ENCODE data around the gene NFIC. TPM values are rescaled to one million over a fixed set of nuclear protein-coding genes. Genes with fewer than 3 reads are reported as not detected.

Gene NFIC
- total RNA-seq, 4 donors from 2014 or later, result 125 to 285 (median 155) TPM

DNA sequence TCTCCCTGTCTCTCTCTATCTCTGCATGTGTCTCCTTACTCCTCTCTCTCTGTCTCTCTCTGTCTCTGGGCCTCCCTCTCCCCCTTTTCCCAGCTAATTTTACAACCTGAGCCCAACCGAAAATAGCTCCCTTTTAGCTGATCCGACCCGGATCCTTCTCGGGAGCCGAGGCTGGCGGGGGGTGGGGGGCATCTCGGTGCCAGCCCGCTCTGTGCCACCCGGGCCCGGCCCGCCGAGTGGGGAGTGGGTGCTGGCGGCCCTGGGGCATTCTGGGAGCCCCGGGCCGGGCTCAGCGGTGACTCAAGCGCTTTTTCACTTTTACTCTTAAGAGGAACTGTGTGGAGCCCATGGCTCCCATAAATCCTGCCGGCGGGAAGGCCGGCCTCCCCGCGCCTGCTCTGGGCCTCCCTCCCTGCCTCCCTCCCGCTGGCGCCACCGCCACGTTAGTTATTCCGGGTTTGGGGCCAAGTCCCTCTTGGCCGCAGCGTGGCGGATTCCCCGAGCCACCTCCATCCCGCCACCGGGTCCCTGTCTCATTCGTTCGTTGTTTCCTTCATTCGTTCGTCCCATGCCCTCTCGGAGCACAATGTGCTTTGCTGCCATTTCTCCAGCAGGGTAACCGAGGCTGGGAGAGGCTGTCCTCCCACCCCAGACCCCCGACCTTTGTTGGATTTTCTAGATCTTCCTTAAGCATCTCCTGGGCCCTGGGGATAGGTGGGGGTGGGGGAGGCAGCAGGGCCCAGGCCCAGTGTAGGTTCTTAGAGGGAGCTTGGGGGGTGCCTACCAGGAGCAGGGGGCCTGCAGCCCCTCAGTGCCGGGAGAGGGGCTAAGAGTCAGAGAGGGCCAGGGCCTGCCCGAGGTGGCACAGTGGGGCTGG, 3.2 kb downstream of the NFIC start:
- Histone ChIP-seq H3K9me3 (no peaks in the 10 kb centered on the region), H3K27ac (peak overlapping the region; percentile 98 to 100 (median 100)), H3K36me3 (no peaks in the 10 kb centered on the region), H3K4me1 (peaks cover 0 to 79% (median 33%) of the 10 kb centered on the region in 3 donors), H3K27me3 (no peaks in the 10 kb centered on the region), H3K4me3 (peak overlapping the region; percentile 85 to 94)
- 0 to 4% methylated on average over 8 to 17 of the region's 42 CpGs for WGBS, 2 donors (ENCODE audit: low coverage in 1 of 2)
- peak; percentile 27 for ATAC-seq
- peak; percentile 68 for TF ChIP-seq POLR2AphosphoS5 (IDR thresholded peaks at IDR 0.05)
- TF ChIP-seq EP300 (IDR thresholded peaks at IDR 0.05), result no peak
- TF ChIP-seq, protein P1, sequence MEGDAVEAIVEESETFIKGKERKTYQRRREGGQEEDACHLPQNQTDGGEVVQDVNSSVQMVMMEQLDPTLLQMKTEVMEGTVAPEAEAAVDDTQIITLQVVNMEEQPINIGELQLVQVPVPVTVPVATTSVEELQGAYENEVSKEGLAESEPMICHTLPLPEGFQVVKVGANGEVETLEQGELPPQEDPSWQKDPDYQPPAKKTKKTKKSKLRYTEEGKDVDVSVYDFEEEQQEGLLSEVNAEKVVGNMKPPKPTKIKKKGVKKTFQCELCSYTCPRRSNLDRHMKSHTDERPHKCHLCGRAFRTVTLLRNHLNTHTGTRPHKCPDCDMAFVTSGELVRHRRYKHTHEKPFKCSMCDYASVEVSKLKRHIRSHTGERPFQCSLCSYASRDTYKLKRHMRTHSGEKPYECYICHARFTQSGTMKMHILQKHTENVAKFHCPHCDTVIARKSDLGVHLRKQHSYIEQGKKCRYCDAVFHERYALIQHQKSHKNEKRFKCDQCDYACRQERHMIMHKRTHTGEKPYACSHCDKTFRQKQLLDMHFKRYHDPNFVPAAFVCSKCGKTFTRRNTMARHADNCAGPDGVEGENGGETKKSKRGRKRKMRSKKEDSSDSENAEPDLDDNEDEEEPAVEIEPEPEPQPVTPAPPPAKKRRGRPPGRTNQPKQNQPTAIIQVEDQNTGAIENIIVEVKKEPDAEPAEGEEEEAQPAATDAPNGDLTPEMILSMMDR (IDR thresholded peaks at IDR 0.05), result peak in 2 of 4 experiments; percentile 5 to 21
- peak; percentile 39 to 77 for TF ChIP-seq POLR2A (IDR thresholded peaks at IDR 0.05)

DNA sequence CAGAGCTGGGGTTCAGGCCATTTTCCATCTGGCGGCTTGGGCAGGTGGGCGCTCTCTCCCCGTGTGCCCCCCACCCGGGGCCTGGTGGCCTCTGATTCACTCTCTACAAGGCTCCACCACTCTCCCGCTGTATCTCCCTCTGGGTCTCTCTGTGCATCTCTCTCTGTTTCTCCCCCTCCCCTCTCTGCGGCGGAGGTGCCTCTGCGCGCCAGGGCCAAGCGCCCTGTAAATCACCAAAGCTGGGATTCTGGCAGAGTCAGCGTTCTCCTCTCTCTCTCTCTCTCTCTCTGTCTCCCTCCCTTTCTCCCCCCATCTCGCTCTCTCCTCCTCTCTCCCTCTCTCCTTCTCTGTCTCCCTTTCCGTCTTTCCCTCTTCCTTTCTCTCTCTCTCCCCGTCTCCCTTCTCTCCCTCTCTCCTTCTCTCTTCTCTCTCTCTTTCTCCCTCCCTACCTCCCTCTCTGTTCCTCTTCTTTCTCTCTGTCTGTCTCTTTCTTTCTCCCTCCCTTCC, 3.9 kb downstream of the NFIC start:
- Histone ChIP-seq H3K4me1 (peaks cover 0 to 79% (median 35%) of the 10 kb centered on the region in 3 donors), H3K4me3 (peak overlapping the region; percentile 85 to 94), H3K27me3 (no peaks in the 10 kb centered on the region), H3K36me3 (no peaks in the 10 kb centered on the region), H3K9me3 (no peaks in the 10 kb centered on the region), H3K27ac (peak overlapping the region; percentile 98 to 100 (median 100))
- no peak for ATAC-seq
- TF ChIP-seq POLR2AphosphoS5 (IDR thresholded peaks at IDR 0.05), result peak; percentile 22
- TF ChIP-seq, protein P1 (IDR thresholded peaks at IDR 0.05), result no peak
- TF ChIP-seq EP300 (IDR thresholded peaks at IDR 0.05), result no peak
- no peak for TF ChIP-seq POLR2A (IDR thresholded peaks at IDR 0.05)
- 7 to 8% methylated on average over 8 to 11 of the region's 14 CpGs for WGBS, 2 donors (ENCODE audit: low coverage in 1 of 2)

DNA sequence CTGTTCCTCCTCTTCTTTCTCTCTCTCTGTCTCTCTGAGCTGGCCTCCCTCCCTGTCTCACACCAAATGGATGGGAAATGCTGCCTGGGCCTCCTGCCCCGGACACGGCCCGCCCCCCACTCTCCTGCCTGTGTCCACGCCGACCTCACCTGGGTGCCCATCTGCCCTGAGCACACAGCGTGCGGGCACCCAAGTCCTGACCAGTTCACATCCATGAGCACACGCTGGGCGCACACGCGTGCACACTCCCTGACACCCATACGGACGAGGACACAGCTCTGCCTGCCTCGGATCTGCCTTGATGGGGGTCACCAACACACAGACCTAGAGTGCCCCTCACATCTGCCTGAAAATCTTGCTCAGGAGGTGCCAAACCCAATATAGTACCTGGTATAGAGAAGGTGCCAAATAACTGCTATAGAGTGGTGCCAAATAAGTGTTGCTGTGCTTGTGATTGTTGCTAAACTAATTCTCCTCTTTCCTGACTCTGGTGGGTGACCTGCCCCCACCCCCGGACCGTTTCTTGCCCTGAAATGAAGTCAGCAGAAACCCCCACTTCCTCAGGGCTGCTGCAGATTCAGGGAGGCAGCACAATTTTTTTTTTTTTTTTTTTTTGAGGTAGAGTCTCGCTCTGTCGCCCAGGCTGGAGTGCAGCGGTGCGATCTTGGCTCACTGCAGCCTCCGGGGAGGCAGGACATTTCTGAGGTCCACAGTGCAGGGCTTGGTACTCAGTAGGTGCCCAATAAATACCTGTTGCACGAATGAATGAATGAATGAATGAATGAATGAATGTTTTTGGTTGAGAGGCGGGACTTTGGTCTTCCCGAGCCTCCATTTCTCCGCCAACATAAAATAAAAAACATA, 4.6 kb downstream of the NFIC start:
- H3K4me1 ChIP-seq, result peaks cover 0 to 80% (median 38%) of the 10 kb centered on the region in 3 donors
- no peaks in the 10 kb centered on the region for H3K27me3 ChIP-seq
- H3K4me3 ChIP-seq, result peak overlapping the region; percentile 85 to 94
- WGBS, 2 donors (ENCODE audit: low coverage in 1 of 2), result 39 to 61% methylated on average over 4 to 9 of the region's 25 CpGs
- no peak for ATAC-seq
- H3K36me3 ChIP-seq, result no peaks in the 10 kb centered on the region
- H3K9me3 ChIP-seq, result no peaks in the 10 kb centered on the region
- TF ChIP-seq, protein P1 (IDR thresholded peaks at IDR 0.05), result no peak
- TF ChIP-seq EP300 (IDR thresholded peaks at IDR 0.05), result no peak
- TF ChIP-seq POLR2AphosphoS5 (IDR thresholded peaks at IDR 0.05), result no peak
- TF ChIP-seq POLR2A (IDR thresholded peaks at IDR 0.05), result no peak
- peak overlapping the region; percentile 98 to 100 (median 100) for H3K27ac ChIP-seq

DNA sequence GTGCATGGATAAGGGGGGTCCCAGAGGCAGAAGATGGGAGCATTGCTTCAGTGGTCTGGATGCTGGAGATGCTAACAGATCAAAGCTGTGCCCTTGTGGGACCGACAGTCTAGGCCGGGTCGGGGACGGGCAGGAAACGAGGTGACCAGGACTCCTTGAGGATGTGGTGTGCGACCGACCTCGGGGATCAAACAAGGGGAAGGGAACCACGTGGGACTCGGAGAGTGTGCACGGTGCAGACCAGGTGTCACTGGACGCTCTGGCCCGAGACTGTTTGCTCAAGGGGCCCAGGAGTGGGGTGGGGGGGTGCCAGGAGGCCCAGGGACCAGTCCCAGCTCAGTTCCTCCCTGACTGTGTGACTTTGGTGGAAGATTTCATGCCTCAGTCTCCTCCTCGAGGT, 6.0 kb downstream of the NFIC start:
- WGBS, 2 donors (ENCODE audit: low coverage in 1 of 2), result 24 to 37% methylated on average over 8 to 12 of the region's 14 CpGs
- peaks cover 0 to 94% (median 47%) of the 10 kb centered on the region in 3 donors for H3K4me1 ChIP-seq
- peak overlapping the region; percentile 98 to 100 (median 100) for H3K27ac ChIP-seq
- no peaks in the 10 kb centered on the region for H3K36me3 ChIP-seq
- H3K4me3 ChIP-seq, result no peak overlapping the region
- H3K9me3 ChIP-seq, result no peaks in the 10 kb centered on the region
- no peak for TF ChIP-seq POLR2AphosphoS5 (IDR thresholded peaks at IDR 0.05)
- TF ChIP-seq, protein P1 (IDR thresholded peaks at IDR 0.05), result no peak
- no peak for TF ChIP-seq POLR2A (IDR thresholded peaks at IDR 0.05)
- no peak for TF ChIP-seq EP300 (IDR thresholded peaks at IDR 0.05)
- ATAC-seq, result no peak
- no peaks in the 10 kb centered on the region for H3K27me3 ChIP-seq

Data from gastroesophageal sphincter (tissue), 4 donors.